CD8-positive, alpha-beta memory T cell (primary cell): Measurements from ENCODE around the gene HOOK2. TPM values are rescaled to one million over a fixed set of nuclear protein-coding genes. Genes with fewer than 3 reads are reported as not detected.

ENCODE experiments used
- CTCF ChIA-PET: fragments of 350-600 bp; sonication (Branson Sonifier 250); formaldehyde crosslinking; loops from one replicate; lab custom pipeline; 2021; ENCODE audit warnings: antibody characterized with exemption; lab: Charles Lee
- POLR2A ChIA-PET: fragments of 350-600 bp; sonication (Branson Sonifier 250); formaldehyde crosslinking; loops from one replicate; lab custom pipeline; 2021; ENCODE audit warnings: antibody characterized with exemption; lab: Charles Lee
- DNase-seq, 5 donors: peaks; one replicate each; pipeline versions ENCODE4 v3.0.0 to v3.0.0-alpha.2; 2020 to 2022; ENCODE audit warnings: mixed read lengths in 1 of 5
- H3K27ac ChIP-seq: one replicate; pipeline ENCODE4 v1.7.0; 2013; ENCODE audit warnings: low read depth, mild to moderate bottlenecking, low read length, moderate library complexity
- H3K27me3 ChIP-seq: 2 replicates; pipeline ENCODE4 v1.7.0; 2013; ENCODE audit warnings: low read length, mild to moderate bottlenecking; ENCODE audit not compliant: insufficient read depth, poor library complexity, severe bottlenecking
- H3K36me3 ChIP-seq: 2 replicates; pipeline ENCODE4 v1.7.0; 2013; ENCODE audit warnings: mild to moderate bottlenecking, low read length, moderate library complexity; ENCODE audit not compliant: insufficient read depth
- H3K4me1 ChIP-seq: 2 replicates; pipeline ENCODE4 v1.7.0; 2013; ENCODE audit warnings: mild to moderate bottlenecking, low read length, moderate library complexity; ENCODE audit not compliant: insufficient read depth
- H3K4me3 ChIP-seq: 2 replicates; pipeline ENCODE4 v1.7.0; 2013; ENCODE audit warnings: mild to moderate bottlenecking, low read length
- H3K9me3 ChIP-seq: 2 replicates; pipeline ENCODE4 v1.7.0; 2013; ENCODE audit warnings: mild to moderate bottlenecking, low read length
- H3K27ac Mint-ChIP-seq, 8 donors: one replicate each; pipeline ENCODE4 v1.8.0; 2020 to 2021; ENCODE audit warnings: mixed read lengths in 8 of 8, mild to moderate bottlenecking in 6 of 8, inconsistent platforms in 3 of 8, moderate library complexity in 3 of 8
- H3K27me3 Mint-ChIP-seq, 2 donors: one replicate each; pipeline ENCODE4 v1.8.0; 2020 to 2021; ENCODE audit warnings: mixed read lengths in 2 of 2, mild to moderate bottlenecking in 1 of 2, moderate library complexity in 1 of 2
- H3K36me3 Mint-ChIP-seq, 3 donors: one replicate each; pipeline ENCODE4 v1.8.0; 2020 to 2021; ENCODE audit warnings: mixed read lengths in 3 of 3, inconsistent platforms in 1 of 3, mild to moderate bottlenecking in 1 of 3
- H3K4me1 Mint-ChIP-seq, 3 donors: one replicate each; pipeline ENCODE4 v1.8.0; 2020 to 2021; ENCODE audit warnings: mixed read lengths in 3 of 3, inconsistent platforms in 1 of 3, mild to moderate bottlenecking in 1 of 3
- H3K4me3 Mint-ChIP-seq, 7 donors: one replicate each; pipeline ENCODE4 v1.8.0; 2020 to 2021; ENCODE audit warnings: mixed read lengths in 7 of 7, mild to moderate bottlenecking in 6 of 7, moderate library complexity in 4 of 7, inconsistent platforms in 2 of 7
- H3K9me3 Mint-ChIP-seq, 5 donors: one replicate each; pipeline ENCODE4 v1.8.0; 2020 to 2022; ENCODE audit warnings: mixed read lengths in 5 of 5, mild to moderate bottlenecking in 3 of 5, moderate library complexity in 2 of 5, inconsistent platforms in 1 of 5
- polyA plus RNA-seq: library from polyadenylated mRNA; unstranded; fragments of 300-500 nt; fragmentation: Illumina TruSeq; gene quantifications from one replicate; pipeline ENCODE4 v1.2.3, GENCODE V29; 2021
- total RNA-seq, 2 experiments: library from RNA; stranded (reverse); gene quantifications; one replicate each; pipeline ENCODE4 v1.2.3, GENCODE V29; 2021

Gene HOOK2
- total and polyA plus RNA-seq, 3 experiments from 2014 or later: 2.9 to 11.4 (median 9.8) TPM

GRCh38 chr19:12785431-12786031, 10.2 kb upstream of the HOOK2 start:
- Histone ChIP-seq H3K27ac (peak overlapping the region; percentile 84), H3K4me1 (peaks cover 60% of the 10 kb centered on the region), H3K36me3 (no peaks in the 10 kb centered on the region), H3K4me3 (no peak overlapping the region), H3K9me3 (no peaks in the 10 kb centered on the region), H3K27me3 (no peaks in the 10 kb centered on the region)
- no peak overlapping the region for H3K4me3 Mint-ChIP-seq
- CTCF ChIA-PET: interaction anchor here (0.9 to 4.9 kb wide), 2 partner anchors 8 to 11 kb away, joined by 5 to 35 read pairs; no protein-coding TSS in a partner anchor
- H3K27me3 Mint-ChIP-seq: peaks cover 0 to 3% of the 10 kb centered on the region in 2 donors
- no peaks in the 10 kb centered on the region for H3K9me3 Mint-ChIP-seq
- POLR2A ChIA-PET: no interaction called here
- peaks cover 0 to 5% (median 0%) of the 10 kb centered on the region in 3 donors for H3K36me3 Mint-ChIP-seq
- no peak overlapping the region for H3K27ac Mint-ChIP-seq
- H3K4me1 Mint-ChIP-seq: peaks cover 22 to 33% (median 27%) of the 10 kb centered on the region in 3 donors
- DNase-seq: no peak

GRCh38 chr19:12784871-12785430, 9.6 kb upstream of the HOOK2 start:
- H3K9me3 ChIP-seq: no peaks in the 10 kb centered on the region
- peak in 4 of 5 donors; percentile 46 to 79 (median 72) for DNase-seq
- no peaks in the 10 kb centered on the region for H3K27me3 Mint-ChIP-seq
- peaks cover 18 to 31% (median 23%) of the 10 kb centered on the region in 3 donors for H3K4me1 Mint-ChIP-seq
- H3K27ac Mint-ChIP-seq: no peak overlapping the region
- no peaks in the 10 kb centered on the region for H3K9me3 Mint-ChIP-seq
- POLR2A ChIA-PET: no interaction called here
- CTCF ChIA-PET: interaction anchor here (0.9 to 4.9 kb wide), 2 partner anchors 8 to 11 kb away, joined by 5 to 35 read pairs; no protein-coding TSS in a partner anchor
- no peak overlapping the region for H3K4me3 Mint-ChIP-seq
- peak overlapping the region; percentile 84 for H3K27ac ChIP-seq
- H3K36me3 Mint-ChIP-seq: peaks cover 0 to 1% (median 0%) of the 10 kb centered on the region in 3 donors
- H3K4me3 ChIP-seq: no peak overlapping the region
- no peaks in the 10 kb centered on the region for H3K27me3 ChIP-seq
- no peaks in the 10 kb centered on the region for H3K36me3 ChIP-seq
- peaks cover 60% of the 10 kb centered on the region for H3K4me1 ChIP-seq

- H3K9me3 ChIP-seq: no peaks in the 10 kb centered on the region
- H3K27me3 Mint-ChIP-seq: peaks cover 0 to under 1% of the 10 kb centered on the region in 2 donors
- H3K9me3 Mint-ChIP-seq: no peaks in the 10 kb centered on the region
- H3K27ac ChIP-seq: peak overlapping the region; percentile 84
- peaks cover 63% of the 10 kb centered on the region for H3K4me1 ChIP-seq
- ChIA-PET POLR2A (no interaction called here), CTCF (interaction anchor here (1.3 to 16.3 kb wide), 2 partner anchors 12 to 18 kb away, joined by 4 to 483 read pairs; partner anchors contain the start of genes JUNB, PRDX2 and THSD8)
- no peaks in the 10 kb centered on the region for H3K27me3 ChIP-seq
- H3K4me1 Mint-ChIP-seq: peaks cover 21 to 37% (median 25%) of the 10 kb centered on the region in 3 donors
- H3K36me3 ChIP-seq: no peaks in the 10 kb centered on the region
- no peak overlapping the region for H3K4me3 ChIP-seq
- DNase-seq: peak in 2 of 5 donors; percentile 37 to 70
- H3K4me3 Mint-ChIP-seq: no peak overlapping the region
- no peak overlapping the region for H3K27ac Mint-ChIP-seq
- peaks cover 0 to 1% (median 0%) of the 10 kb centered on the region in 3 donors for H3K36me3 Mint-ChIP-seq
These were observed 9.1 kb upstream of the HOOK2 start for GRCh38 chr19:12784394-12784870.

GRCh38 chr19:12783849-12784393, 8.6 kb upstream of the HOOK2 start:
- CTCF ChIA-PET: interaction anchor here (1.3 to 16.3 kb wide), 2 partner anchors 13 to 18 kb away, joined by 4 to 483 read pairs; partner anchors contain the start of genes JUNB, PRDX2 and THSD8
- Histone ChIP-seq H3K27ac (peak overlapping the region; percentile 84), H3K4me3 (no peak overlapping the region), H3K4me1 (peaks cover 63% of the 10 kb centered on the region), H3K9me3 (no peaks in the 10 kb centered on the region), H3K36me3 (no peaks in the 10 kb centered on the region), H3K27me3 (no peaks in the 10 kb centered on the region)
- H3K27ac Mint-ChIP-seq: peak overlapping the region in 5 of 8 donors; percentile 89 to 98 (median 96)
- POLR2A ChIA-PET: interaction anchor here (0.7 to 2.7 kb wide), 2 partner anchors 8 to 12 kb away, joined by 4 to 140 read pairs; partner anchors contain the start of gene JUNB
- H3K4me3 Mint-ChIP-seq: peak overlapping the region in 6 of 7 donors; percentile 61 to 87 (median 72)
- peaks cover 20 to 36% (median 24%) of the 10 kb centered on the region in 3 donors for H3K4me1 Mint-ChIP-seq
- H3K27me3 Mint-ChIP-seq: peaks cover 0 to 2% of the 10 kb centered on the region in 2 donors
- peak in 1 of 5 donors; percentile 60 for DNase-seq
- peaks cover 0 to 1% (median 0%) of the 10 kb centered on the region in 3 donors for H3K36me3 Mint-ChIP-seq
- H3K9me3 Mint-ChIP-seq: no peaks in the 10 kb centered on the region

- Mint-ChIP-seq H3K9me3 (no peaks in the 10 kb centered on the region), H3K27ac (peak overlapping the region in 5 of 8 donors; percentile 89 to 98 (median 96)), H3K36me3 (peaks cover 0 to 1% (median 0%) of the 10 kb centered on the region in 3 donors), H3K4me3 (peak overlapping the region in 6 of 7 donors; percentile 61 to 87 (median 72)), H3K27me3 (peaks cover 0 to 2% of the 10 kb centered on the region in 2 donors), H3K4me1 (peaks cover 23 to 35% (median 26%) of the 10 kb centered on the region in 3 donors)
- DNase-seq: peak in 2 of 5 donors; percentile 46 to 63
- Histone ChIP-seq H3K27me3 (no peaks in the 10 kb centered on the region), H3K9me3 (no peaks in the 10 kb centered on the region), H3K4me1 (peaks cover 63% of the 10 kb centered on the region), H3K36me3 (no peaks in the 10 kb centered on the region), H3K4me3 (no peak overlapping the region), H3K27ac (peak overlapping the region; percentile 84)
- ChIA-PET POLR2A (interaction anchor here (0.7 to 2.7 kb wide), 3 partner anchors 9 to 13 kb away, joined by 4 to 140 read pairs (median 17); partner anchors contain the start of gene JUNB), CTCF (interaction anchor here (1.1 to 16.3 kb wide), 3 partner anchors 9 to 17 kb away, joined by 3 to 483 read pairs (median 4); partner anchors contain the start of genes JUNB, PRDX2 and THSD8)
These were observed 8.0 kb upstream of the HOOK2 start for GRCh38 chr19:12783291-12783848.

- peak in 4 of 5 donors; percentile 92 to 99 (median 95) for DNase-seq
- ChIA-PET POLR2A (interaction anchor here (0.5 to 2.7 kb wide), 8 partner anchors 9 to 232 kb away, joined by 3 to 140 read pairs (median 3); partner anchors contain the start of genes JUNB and THSD8), CTCF (interaction anchor here (1.1 to 16.3 kb wide), 3 partner anchors 8 to 17 kb away, joined by 3 to 483 read pairs (median 6); partner anchors contain the start of genes JUNB, PRDX2 and THSD8)
- Histone ChIP-seq H3K27me3 (no peaks in the 10 kb centered on the region), H3K27ac (peak overlapping the region; percentile 84), H3K4me3 (peak overlapping the region; percentile 64), H3K36me3 (no peaks in the 10 kb centered on the region), H3K9me3 (no peaks in the 10 kb centered on the region), H3K4me1 (peaks cover 66% of the 10 kb centered on the region)
- Mint-ChIP-seq H3K4me1 (peaks cover 26 to 38% (median 28%) of the 10 kb centered on the region in 3 donors), H3K4me3 (peak overlapping the region; percentile 77 to 93 (median 85)), H3K36me3 (peaks cover 0 to 1% (median 0%) of the 10 kb centered on the region in 3 donors), H3K9me3 (no peaks in the 10 kb centered on the region), H3K27ac (peak overlapping the region in 7 of 8 donors; percentile 96 to 100 (median 98)), H3K27me3 (peaks cover 0 to 2% of the 10 kb centered on the region in 2 donors)
These were observed 7.3 kb upstream of the HOOK2 start for GRCh38 chr19:12782424-12783290.
